OCI-LY1 (cell line): ENCODE results near the gene ANAPC5.

Source experiments
- EZH2 ChIP-seq: fragments of 200-600 bp; sonication (generic), shearing (Covaris generic); IDR thresholded peaks from 2 replicates; pipeline ENCODE4 v1.8.0; 2017; ENCODE audit warnings: borderline replicate concordance, mixed run types, mild to moderate bottlenecking, antibody characterized with exemption, low read length, moderate library complexity, mixed read lengths
- TF ChIP-seq, protein P1 (sequence below): fragments of 200-600 bp; sonication (generic), shearing (Covaris generic); IDR thresholded peaks from 2 replicates; pipeline ENCODE4 v1.5.1; 2017; ENCODE audit warnings: mild to moderate bottlenecking, antibody characterized with exemption, low read length, moderate library complexity, mixed read lengths

- TF ChIP-seq, protein P1, sequence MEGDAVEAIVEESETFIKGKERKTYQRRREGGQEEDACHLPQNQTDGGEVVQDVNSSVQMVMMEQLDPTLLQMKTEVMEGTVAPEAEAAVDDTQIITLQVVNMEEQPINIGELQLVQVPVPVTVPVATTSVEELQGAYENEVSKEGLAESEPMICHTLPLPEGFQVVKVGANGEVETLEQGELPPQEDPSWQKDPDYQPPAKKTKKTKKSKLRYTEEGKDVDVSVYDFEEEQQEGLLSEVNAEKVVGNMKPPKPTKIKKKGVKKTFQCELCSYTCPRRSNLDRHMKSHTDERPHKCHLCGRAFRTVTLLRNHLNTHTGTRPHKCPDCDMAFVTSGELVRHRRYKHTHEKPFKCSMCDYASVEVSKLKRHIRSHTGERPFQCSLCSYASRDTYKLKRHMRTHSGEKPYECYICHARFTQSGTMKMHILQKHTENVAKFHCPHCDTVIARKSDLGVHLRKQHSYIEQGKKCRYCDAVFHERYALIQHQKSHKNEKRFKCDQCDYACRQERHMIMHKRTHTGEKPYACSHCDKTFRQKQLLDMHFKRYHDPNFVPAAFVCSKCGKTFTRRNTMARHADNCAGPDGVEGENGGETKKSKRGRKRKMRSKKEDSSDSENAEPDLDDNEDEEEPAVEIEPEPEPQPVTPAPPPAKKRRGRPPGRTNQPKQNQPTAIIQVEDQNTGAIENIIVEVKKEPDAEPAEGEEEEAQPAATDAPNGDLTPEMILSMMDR = no peak
- no peak for TF ChIP-seq EZH2
Measured at GRCh38 chr12:121277374-121277759, 74.8 kb downstream of the ANAPC5 start.
